Activated gamma-delta T cell treated with Interleukin-2 at 50 U/mL for 16 hours (primary cell): ENCODE data around the gene CYB5A.

Experiments
- DNase-seq: peaks from one replicate; pipeline ENCODE4 v3.0.0-alpha.2; 2020

CYB5A gene

DNA sequence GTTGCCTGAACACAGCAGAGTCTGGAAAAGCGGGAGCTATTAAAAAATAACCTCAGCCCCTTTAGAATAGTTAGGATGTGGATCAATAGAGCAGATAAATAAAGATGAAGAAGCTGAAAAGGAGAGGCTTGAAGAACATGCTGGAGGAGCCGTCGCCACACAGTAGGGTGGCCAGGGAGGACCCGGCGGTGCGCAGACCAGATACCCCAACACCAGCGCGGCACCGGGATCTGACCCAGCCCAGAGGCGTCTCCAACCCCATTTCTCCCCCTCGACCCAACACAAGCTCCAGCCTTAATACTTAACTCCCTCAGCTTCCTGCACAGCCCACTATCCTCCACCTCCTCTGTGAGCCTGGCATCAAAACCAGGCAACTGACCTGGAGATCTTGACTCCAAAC lies 16.0 kb downstream of the CYB5A start:
- DNase-seq = no peak

DNA sequence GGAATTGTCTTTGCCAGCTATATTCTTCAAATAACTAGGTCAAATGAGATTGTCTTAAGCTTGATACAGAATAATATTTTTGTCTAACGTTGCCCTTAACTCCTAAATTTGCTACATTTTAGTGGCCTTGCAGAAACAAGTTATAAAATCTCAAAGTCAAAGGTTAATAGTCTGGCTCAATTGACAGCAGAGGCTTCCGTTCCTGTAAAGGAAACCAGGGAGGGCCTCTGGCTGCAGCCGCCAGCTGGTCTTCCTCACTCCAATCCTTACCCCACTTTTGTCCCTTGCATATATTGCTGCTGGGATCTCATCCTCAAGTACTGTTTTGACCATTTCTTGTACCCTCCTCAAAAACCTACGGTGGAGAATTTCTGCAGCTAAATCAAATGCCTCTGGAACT lies 17.1 kb downstream of the CYB5A start:
- DNase-seq = no peak

DNA sequence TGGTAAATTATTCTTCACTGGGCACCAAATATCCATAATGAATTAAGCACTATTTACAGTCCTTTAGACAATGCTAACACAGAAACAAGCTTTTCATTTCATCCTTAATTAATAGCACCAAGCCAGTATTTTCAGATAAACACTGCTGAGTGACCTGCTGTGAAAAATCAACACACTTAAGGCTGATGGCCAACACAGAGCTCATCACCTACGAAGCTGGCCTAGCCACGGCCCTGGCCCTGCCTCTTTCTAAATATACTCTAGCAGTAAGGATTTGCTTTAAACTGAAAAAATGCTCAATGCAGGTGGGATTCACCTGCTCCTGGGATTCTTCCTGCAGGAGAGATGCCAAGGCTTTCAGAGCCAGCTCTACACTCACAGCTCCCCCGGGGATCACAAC lies 18.4 kb downstream of the CYB5A start:
- DNase-seq = no peak

DNA sequence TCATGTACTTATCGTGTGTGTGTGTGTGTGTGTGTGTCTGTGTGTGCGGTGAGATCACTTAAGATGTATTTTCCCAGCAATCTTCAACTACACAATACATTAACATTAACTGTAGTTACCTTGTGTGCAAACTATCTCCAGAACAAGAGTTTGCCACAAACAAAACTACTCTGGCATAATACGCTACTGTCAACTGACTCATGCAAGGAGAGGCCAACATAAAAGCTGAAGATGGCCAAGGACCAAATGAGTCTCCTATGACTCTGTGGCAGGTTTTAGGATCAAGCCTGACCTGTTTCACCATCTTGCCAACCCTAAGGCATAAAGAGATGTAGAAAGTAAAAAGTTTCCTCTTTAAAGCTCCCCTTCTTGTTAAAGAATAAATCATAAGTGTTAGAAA lies 20.1 kb downstream of the CYB5A start:
- no peak for DNase-seq

DNA sequence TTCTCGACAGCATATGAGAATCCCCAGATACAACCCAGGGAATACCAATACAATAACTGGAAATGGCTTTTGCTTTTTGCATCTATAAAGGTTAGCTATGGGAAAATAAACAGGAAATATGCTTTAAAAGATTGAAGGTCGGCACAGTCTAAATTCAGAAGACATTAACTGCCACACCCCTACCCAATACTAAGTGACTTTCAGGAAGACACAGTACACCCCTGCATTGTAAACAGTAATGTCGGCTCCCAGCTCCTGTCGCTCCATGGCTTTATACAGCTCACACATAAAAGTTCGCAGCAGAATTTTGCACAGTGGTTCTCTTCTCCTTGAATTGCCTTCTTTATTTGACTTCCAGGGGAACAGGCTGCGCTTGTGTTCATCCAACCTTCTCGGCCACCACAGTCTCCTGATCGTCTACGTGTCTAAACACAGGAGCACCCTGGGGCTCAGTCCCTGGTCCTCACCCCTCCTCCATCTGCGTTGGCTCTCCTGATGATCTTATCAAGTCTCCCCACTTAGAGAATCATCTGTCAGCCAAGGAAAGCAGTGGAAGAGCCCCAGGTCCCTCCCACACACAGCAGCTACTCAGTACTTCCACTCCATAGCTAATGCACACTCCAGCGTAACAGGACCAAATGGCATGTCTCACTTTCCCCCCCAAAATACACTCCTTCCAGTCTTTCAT lies 22.7 kb downstream of the CYB5A start:
- DNase-seq = no peak

DNA sequence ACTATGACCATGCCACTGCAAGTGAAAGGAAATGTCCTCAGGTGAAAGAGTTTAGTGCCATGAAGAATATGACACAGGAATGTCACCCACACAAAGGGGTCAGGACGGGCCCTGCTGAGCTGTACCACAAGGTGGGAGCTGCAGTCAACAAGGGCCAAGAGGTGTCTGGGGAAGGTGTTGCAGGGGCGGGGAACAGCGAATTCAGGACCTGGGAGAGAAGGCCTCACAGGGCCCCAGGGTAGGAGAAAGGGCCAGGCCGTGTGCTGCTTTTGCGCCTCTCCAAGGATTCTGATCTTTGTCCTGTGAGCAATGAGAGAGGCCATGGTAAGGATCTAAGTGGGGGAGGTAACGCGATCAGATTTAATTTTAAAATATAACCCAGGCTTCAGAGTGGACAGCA lies 23.6 kb downstream of the CYB5A start:
- DNase-seq = no peak

DNA sequence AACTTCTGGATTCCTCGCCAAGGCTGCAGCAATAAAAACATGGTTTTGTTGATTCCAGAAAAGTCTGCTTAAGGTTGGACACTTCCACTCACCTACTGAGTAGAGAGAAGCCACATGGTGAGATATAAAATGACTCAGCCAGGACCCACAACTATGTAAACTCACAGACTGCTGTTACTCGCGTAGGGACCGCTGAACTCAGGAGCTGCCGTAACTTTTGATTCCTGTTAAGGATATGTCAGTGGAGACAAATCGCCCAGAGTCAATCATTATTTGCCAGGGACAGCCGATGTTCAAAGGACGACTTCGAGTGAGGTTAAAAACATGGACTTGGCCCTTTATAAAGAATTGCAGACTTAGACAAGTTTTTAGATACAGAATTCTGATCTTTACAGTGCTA lies 25.6 kb downstream of the CYB5A start:
- DNase-seq = no peak

DNA sequence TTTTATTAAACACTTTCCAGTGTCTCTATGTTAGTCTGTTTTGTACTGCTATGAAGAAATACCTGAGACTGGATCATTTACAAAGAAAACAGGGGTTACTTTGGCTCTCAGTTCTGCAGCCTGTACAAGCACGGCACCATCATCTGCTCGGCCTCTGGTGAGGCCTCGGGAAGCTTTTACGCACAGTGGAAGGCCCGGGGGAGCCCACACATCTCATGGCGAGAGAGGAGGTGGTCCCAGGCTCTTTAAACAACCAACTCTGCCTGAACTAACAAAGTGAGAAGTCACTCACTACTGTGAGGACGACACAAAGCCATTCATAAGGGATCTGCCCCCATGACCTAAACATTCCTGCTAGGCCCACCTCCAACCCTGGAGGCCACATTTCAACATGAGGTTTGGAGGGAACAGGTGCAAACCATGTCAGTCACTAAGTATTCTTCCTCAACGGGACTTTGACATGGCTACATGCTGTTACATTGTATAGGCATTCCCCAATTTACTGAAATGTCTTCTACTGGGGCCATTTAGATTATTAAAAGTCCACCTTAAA lies 26.1 kb downstream of the CYB5A start:
- DNase-seq = no peak

DNA sequence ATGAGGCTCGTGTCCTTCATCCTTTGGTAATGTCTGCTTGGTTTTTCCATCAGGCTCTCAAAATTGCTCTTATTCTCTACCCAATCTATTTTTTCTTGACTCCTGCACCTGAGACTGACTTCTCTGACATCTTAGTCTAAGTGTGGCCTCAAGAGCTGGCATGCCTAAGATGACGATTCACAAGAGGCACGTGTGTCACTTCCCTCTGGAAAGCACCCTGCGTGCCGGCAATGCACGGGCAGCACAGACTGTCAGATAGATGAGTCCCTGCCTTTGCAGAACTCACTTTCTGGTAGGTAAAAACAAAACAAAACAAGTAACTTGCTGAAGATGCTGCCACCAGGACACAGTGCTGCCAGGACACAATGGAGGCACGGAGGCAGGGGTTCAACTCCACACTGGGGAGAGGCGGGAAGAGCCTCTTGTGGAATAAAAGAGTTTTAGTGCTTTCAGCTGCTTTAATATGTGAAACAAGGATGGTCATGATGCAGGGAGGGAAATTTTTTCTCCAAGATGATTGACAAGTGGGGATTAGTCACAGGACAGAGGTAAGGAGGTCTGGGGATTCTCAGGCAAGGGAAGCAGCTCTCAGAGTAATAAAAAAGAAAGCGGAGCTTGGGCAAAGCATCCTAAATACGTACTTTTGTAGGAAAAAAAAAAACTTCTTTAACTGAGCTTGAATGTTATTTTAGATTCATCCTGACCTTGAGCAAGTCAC lies 27.3 kb downstream of the CYB5A start:
- no peak for DNase-seq

DNA sequence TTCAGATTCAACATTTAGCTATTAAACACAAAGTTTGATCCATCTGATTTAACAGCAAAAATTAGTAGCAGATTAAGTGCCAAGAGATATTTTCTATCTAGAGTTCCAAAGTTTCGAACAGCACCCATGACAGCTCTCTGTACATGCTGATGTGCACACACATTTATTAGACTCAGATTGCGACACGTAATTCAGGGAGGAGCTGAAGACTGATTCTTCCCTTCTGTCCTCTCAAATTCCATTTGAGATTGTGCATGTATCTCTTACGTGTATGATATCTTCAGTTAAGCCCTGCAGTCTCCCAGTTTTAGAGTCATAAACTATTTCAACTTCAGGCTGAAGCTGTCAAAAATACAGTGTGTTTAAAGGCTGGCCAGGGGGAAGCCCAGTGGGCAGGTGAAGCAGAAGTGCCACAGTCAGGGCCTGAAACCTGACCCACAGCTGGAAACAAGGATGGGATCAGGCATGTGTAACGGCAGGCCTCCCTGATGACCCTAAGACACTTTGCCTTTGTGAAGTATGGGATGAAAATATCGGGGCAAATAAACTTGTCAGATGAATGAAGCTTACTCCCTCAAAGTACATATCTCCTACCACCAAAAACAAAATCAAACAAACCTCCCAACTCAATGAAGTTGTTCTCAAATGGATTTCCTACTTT lies 30.6 kb downstream of the CYB5A start:
- DNase-seq = no peak

DNA sequence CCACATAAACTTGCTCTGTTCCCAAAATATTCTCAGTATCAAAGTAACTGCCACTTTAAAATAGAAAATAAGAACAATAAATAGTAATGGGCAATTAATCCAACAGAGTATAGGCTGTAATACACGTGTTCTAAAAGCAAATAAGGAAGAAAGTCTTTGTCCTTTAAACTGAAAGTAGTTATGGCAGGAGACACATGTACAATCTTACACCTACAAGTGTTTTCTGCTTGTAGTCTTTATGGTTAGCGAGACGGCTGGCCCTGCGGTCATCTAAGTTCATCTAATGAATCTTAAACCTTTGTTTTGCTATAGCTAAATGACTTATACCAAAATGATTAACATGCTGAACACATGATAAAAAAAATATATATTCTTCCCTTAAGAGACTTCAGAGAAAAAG lies 32.4 kb downstream of the CYB5A start:
- no peak for DNase-seq

DNA sequence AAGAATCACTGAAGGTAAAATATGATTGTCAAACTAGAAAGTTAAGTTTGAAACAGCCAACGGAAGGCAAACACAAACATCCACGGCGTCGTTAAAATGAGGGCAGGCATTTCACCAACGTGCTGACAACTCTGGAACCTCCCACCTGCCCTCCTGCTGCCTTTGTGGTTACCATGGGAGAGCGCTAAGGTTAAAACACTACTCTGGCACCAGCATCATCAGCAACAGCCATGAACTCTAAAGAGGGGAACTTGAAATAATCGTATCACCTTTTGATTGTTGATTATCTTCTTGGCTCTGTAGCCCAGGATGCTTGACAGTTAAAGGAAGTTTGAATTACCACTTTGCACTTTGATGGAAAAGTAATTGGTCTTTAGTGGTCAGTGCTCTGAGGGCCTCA lies 34.7 kb downstream of the CYB5A start:
- no peak for DNase-seq

DNA sequence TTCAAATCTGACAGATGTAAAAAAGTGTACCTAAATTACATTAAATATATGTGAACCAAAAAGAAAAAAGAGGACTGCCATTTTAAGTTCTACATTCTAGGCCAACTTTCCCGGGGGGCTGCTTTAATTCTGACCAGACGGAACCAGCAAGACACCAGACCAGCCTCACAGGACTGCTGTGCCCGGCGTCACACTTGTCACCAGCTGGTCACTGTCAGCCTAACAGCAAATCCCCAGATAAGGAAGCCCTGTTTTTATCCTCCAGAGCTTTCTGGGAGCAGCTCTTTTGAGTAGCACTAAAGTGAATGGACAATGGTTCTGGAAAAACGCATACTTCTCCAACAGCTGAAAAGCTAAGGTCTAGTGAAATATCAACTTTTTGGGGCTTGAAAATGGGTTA lies 35.6 kb downstream of the CYB5A start:
- no peak for DNase-seq

DNA sequence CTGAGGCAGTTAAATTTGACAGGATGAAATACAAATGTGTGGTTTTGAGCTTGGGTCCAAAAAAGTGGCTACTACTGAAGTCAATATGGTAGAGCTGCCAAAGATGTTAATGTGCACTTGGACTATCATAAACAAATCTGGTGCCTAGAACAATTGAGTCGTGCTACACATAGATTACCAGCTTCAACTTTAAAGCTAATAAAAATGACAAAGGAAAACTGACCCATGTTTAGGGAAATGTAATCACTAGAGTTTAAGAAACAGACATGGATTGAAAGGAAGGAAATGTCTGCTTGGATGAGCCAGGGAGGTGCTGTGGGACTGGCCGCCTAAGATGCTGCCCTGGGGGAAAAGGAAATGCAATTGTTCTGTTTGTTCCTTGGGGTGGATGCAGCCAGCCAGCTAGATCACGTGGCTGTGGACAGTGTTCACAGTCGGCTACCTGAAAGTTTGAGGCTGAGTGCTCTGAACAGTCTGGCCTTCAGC lies 36.6 kb downstream of the CYB5A start:
- DNase-seq = no peak

DNA sequence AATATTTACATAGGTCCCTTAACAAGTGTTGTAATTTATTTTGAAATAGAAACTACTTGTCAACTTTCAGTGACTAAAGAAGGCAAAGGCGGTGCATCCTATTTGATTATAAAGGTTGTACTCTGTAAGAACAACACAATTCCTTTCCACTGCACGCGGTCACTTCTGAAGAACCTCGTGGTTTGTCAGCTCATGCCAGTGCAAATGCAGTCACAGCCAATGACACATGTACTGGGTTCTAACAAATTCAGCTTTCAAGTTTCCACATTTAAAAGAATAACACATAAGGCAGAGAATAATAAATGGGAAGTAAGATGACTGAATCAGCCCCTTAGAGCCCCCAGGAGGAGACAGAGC lies 39.7 kb downstream of the CYB5A start:
- no peak for DNase-seq

DNA sequence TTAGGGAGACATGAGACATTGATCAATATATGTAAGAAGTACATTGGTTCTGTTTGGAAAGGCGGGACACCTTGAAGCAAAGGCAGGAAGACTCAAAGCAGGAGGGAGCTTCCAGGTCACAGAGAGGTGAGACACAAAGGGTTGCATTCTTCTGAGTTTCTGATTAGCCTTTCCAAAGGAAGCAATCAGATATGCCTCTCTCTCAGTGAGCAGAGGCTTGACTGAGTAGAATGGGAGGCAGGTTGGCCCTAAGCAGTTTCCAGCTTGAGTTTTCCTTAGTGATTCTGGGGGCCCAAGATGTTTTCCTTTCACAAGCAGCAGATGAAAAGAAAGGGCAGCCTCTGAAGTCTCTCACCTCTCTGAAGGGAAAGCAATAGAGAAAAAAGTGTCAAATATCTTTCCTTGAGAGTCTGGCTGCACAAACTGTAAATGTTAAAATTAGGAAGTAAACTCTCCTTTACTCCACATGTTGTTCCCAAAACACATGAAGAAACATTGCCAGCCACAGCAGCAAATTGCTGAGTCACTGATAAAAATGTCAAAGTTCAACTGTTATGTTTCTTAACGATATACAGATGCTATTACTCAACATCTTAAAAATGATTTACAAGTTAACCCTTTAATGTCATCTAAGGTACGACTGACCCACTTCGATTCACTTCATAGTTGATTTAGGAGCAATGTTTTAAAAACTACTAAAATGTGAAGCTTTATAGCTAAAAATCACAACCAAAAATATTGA lies 40.3 kb downstream of the CYB5A start:
- no peak for DNase-seq

DNA sequence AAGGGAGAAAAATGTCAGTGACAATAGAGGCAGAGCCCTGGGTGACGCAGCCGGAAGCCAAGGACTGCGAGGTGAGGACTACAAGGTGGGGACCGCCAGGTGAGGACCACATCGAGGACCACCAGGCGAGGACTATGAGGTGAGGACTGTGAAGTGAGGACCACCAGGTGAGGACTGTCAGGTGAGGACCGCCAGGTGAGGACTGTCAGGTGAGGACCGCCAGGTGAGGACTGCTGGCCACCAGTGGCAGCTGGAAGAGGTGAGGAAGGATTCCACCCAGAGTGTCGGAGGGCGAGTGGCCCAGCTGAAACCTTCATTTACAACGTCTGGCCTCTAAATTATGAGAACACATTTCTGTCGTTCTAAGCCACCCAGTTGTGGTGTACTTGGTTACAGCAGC lies 41.6 kb downstream of the CYB5A start:
- no peak for DNase-seq

DNA sequence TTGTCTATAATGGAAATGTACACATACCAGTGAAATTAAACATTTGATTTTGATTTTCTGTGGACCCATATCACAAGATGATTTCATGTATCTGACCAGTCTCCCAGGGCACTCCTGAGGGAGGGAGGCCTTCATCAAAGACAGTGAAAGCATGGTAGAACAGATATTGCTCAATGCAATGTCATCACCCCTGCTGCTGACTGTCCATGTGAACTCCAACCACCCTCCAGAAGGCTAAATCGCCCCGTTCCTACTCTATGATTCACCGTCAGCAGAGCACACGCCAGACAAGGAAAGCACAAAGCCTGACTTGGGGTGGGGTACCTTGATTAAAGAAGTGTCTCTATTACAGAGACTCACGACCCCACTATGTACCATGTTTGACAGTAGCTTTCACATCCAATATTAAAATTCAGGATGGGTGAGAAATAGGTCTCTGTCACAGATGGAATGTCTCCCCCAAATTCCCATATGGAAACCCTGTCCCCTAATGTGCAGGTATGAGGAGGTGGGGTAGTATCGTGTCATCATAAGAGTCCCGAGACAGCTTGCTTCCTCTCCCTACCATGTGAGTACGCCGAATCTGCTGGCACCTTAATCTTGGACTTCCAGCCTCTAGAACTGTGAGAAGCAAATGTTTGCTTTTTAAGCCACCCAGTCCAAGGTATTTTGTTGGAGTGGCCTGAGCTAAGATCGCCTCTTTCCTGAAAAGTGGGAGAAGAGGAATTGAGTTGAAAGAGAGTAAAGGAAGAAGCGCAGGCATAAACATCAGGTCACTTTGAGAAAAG lies 42.4 kb downstream of the CYB5A start:
- DNase-seq = no peak

DNA sequence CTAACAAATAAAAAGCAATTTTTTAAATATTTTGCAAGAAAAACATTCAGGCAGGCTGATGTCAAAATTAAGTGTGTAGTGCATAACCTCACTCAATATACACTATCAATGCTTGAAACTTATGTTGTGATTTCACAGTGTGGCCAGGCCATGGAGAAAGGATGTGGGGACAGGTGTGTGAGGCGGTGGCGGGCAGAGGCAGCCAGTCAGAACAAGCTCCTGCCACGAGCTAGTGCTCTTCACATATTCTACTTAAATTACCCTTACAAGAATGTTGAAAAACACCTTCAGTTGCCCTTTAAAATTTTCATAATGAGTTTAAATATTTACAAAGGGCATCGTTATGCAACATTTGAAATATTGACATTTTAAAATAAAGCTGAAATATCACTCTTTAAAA lies 43.2 kb downstream of the CYB5A start:
- no peak for DNase-seq

DNA sequence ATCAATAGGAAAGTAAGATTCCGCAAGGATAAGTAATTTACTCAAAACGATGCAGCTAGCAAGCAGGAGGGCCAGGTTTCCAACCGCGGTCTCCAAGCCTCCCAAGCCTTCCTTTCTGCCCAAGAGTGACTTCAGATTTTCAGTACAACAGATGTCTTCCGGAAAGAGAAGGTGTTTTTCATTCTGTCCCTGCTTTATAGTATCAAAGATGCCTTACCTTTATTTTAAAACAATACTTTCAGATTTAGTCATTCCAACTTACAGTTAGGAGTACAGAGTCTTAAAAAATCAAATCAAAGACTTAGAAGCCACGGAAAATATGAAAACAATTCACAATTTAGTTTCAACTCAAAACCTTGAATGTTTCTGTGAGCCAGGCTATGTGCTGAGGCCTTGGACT lies 43.6 kb downstream of the CYB5A start:
- DNase-seq = no peak

DNA sequence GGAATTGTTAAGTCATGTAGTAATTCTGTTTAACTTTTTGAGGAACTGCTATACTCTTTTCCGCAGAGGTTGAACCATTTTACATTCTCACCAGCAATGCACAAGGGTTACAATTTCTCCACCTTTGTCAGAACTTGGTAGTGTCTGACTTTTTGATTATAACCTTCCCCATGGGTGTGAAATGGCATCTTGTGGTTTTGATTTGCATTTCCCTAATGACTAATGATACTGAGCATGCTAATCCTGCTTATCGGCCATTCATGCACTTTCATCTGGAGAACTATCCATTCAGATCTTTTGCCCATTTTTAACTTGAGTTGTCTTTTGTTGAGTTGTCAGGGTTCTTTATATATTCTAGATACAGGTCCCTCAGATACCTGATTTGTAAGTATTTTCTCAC lies 47.2 kb downstream of the CYB5A start:
- no peak for DNase-seq

DNA sequence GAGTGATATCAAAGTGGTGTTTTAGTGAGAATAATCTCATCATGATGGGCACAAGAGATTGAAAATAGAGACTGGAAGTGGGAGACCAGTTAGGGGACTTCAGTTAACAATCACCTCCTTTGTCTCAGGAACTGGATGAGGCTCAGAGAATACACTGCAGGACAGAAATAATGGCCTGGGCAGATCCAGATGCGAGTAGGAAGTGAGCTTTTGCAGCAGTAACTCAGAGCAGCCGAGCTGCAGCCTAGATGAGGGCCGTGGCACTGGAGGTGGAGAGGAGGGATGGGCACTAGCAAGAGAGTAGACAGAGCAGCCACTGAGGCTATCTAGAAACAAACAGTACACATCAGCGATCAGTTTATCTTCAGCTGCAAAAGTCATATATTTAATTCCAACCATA lies 48.6 kb downstream of the CYB5A start:
- no peak for DNase-seq
